GM21447 (cell line): Measurements from ENCODE around the gene RAD51B.

Experiments
- ATAC-seq: cut with Tn5 transposase; IDR thresholded peaks from one replicate; pipeline ENCODE4 v1.9.1; 2021; ENCODE audit not compliant: unreplicated experiment

The RAD51B gene

DNA sequence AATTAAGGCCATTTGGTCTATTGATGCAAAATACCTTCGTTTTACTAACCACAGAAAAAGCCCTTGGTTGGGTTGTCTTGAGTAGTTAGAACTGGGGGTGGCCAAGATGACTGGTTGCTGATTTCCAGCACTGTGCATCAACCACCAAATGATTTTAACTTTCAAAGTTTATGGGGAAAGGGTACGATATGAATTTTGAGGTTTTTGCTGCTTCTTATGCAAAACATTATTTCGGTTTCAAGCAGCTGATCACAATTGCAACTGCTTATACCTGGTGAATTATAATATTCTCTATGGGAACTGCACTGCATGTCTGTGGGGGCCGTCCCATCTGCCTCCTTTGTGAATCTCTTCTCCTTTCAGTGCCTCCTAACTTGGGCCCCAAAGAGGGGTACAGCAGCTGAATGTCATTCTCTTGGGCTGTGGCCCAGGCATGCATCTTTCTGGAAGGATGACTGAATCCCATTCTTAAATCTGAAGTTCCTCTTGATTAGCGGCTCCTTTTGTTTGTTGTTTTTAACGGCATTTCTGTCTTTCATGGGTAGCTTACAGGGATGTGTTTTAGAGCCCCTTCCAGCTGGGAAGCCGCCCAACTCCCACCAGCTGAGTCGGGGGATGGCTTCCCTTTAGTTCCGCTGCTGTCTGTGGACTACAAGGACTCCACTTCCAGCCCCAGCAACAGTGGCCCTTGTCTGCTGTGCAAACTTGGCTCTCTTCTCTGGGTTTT, 493.5 kb downstream of the RAD51B start:
- ATAC-seq: peak; percentile 96

DNA sequence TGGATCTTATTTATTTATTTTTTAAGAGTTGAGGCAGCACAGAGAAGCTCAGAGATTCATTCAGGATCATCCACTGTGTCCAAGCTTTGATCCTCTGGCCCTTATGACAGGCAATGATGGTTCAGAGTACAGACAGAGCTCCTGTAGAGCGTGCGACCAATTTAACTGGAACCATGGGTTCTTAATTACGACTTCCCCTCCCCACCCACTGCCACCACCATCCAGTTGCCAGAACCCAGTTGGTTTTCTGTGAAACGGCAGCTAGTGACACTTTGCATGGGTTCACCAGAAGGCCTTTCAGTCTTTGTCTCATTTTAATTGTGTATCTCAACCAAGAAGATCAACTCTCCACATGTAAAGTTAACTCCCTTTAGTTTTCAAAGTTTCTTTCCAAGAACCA, 495.1 kb downstream of the RAD51B start:
- ATAC-seq: no peak

DNA sequence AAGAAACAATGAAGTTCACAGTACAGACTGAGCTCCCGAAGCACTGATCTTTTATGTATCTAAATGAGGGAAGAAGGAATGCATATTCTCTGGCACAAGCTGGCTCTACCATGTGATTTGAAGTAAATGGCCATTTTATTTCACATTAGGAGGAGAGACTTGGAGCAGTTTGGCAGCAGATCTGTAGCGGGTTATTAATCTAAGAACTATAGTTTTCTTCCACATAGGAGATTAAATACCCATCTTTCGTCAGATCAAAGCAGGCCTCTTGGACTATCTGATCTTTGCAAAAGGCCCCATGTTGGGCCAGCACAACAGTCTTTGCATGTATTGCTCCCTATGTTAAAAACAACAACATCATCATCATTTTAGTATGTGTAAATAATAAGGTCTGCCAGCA, 495.5 kb downstream of the RAD51B start:
- ATAC-seq: no peak

DNA sequence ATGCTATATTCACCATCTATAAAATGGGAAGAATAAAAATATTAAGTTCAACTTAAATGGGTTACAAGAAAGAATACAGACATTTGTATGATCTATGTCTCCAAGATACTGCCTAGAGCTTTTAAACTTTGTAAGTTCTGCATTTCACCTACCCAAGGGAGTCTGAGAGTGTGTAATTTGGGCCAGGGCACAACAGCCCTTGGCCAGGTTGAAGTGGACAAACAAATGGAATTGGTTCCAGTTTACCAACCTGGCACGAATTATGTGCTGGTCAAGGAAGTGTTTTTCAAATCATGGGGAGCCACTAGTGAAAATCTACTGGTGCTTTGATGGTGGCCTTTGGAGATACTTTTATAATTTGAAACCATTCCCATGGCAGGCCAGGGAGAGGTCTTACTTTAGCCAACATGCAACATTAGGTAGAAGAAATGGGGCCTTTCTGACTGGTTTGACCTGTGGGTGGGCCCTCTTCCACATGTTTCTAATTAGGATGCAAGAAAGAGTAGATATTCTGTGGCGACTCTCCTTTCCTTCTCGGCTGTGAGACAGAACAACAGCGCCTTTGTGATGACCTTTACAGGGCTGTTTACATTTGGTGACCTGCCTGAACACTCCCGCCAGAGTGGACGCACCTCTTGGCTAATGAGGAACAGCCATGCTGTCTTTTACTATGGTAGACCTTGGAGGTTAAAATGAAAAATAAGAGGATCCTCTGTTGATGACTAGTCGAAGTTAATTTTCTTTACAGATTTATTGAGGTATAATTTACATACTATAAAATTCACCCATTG, 496.7 kb downstream of the RAD51B start:
- ATAC-seq: no peak

DNA sequence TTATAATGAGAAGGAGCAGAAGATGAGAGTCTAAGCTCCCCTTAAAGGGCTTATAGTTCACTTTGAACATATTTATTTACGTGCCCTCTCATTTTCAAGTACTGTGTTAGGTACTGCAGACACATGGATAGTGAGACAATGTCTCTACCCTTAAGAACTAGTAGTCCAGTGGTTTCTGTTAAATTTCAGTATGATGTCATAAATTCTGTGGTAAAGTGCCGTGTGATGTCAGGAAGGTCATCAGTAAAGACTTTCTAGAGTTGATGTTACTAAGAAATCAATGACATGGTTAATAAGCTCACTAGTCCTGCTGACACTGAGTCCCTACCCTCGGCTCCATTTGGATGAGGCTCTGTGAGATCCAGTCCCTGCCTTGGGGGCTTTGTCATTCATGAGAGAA, 497.7 kb downstream of the RAD51B start:
- ATAC-seq: no peak

DNA sequence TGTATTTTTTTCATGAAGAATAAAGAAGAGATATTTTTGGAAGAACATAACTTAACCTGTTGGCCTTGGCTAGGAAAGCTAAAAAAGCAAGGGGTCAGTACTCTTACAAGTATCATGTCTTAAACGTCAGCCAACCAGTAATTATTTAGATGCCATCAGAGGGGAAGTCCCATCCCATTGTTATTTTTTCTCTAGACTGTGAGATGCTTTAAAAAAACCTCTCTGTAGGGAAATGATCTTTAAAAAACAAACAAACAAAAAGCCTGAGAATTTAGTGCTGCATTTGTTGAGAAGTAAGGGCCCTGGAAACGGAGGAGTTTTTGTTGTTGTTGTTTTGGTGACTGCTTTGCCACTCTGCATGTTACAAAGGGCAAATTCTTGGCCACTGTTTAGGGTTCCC, 499.2 kb downstream of the RAD51B start:
- ATAC-seq: no peak

DNA sequence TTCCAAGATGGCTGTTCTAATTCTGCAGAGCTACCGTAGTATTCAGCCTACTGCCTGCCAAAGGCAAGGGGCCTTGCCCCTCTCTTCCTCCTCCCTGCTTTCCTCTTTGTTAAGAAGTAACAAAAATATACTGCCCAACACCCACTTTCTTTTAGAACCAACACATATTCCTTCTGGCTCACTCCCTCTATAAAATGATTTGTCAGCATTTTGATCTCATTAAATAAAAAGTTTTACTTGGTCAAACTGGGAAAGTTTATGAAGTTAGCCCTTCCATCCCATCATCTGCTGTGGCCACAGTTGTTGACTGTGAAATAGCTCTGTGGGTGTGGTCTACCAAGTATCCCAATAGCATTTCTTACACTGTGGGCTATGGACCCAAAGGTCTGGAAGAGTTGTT, 500.9 kb downstream of the RAD51B start:
- no peak for ATAC-seq

DNA sequence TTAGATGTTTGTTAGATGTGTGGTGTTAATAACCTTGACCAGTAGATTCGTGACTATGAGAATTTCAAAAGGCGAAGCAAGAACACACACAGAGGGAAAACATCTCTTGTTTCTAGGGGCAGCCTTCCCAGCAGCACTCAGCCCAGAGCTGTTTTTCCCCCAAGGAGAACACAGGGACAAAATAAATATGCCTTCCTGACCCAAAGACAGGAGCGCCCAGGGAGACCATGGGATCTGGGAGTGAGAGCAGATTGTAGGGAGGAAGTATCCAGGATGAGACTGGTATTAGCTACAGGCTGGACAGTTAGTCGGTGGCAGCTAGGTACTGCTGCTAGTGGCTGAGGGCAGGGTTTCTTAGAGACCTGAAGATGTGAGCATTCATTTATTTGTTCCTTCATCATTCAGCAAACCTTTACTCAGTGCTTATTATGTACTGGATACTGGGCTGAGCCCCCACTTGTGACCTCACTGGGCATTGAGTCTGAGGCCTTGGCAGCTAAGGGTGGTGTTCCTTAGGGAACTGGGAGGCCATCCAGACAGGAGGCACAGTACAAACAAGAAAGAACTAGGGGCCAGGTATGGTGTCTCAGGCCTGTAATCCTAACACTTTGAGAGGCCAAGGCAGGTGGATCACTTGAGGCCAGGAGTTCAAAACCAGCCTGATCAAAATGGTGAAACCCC, 503.5 kb downstream of the RAD51B start:
- ATAC-seq: no peak

DNA sequence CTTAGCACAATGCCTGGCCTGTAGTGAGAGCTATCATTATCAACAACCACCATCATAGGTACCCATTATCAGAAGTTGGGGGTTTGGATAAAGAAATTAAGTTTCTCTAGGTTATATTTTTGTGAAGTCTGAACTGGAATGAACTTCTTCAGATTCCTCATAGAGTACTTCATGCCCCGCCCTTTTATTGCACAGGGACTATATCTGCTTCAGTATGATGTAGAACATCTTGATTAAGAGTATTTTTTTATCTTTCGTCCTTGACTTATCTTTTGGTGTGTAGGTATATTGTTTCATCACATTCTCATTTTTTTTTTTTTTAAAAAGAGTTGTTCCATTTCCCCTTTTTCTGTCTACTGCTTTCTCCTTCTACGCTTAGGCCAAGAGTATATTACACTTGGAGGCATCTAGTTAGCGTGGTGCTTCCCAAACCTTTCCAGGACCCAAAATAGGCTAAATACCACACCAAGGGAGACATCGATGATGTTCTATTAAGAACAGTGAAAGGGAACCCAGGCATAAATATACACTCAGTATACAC, 505.8 kb downstream of the RAD51B start:
- ATAC-seq: no peak

DNA sequence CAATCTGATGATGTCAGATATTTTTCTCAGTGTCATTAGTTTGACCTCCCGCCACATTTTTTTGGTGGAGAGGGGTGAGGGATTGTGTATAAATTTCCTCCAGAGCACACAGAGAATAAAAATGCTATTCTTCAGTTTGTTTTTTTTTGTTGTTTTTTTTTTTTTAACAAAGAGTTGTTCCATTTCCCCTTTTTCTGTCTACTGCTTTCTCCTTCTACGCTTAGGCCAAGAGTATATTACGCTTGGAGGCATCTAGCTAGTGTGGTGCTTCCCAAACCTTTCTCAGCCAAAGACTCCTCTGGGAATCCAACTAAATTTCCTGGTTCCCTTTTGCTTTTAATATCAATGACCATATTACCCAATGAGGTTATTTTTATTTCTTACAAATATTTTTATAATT, 507.7 kb downstream of the RAD51B start:
- ATAC-seq: no peak

DNA sequence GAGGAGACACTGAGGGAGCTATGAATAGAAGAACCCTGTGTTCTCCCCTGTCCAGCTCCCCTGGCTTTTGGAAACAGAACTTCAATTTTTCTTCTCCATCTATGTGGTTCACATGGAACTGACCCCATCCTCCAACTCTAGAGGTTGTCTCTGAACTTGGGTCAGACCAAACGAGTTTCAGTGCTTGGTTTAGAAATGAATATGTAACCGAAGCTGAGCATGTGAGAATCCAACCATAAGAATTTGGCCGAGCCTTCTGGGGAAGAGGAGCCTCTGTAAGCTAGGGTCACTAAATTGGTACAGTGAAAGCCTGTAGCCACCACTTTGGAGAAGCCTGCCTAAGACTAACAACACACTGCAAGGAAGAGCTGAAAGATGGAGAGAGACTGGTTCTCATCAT, 508.9 kb downstream of the RAD51B start:
- no peak for ATAC-seq

DNA sequence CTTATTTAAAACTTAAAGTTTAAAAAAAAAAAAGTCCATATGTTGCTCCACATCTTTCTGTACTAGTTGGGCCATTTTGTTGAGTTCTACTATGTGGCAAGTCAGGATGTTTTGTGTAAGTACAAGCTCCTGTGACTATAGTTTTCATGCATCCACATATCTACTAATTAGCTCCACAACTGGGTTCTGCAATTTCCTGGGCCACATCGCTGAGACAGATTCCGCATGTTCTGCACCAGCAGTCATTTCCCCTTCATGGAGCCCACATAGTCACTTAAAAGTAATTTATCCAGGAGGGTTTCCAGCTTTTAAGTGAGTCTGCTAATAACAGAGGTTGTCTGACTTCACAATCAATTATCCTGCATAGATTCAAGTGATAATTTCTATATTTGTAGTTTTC, 511.8 kb downstream of the RAD51B start:
- ATAC-seq: no peak

DNA sequence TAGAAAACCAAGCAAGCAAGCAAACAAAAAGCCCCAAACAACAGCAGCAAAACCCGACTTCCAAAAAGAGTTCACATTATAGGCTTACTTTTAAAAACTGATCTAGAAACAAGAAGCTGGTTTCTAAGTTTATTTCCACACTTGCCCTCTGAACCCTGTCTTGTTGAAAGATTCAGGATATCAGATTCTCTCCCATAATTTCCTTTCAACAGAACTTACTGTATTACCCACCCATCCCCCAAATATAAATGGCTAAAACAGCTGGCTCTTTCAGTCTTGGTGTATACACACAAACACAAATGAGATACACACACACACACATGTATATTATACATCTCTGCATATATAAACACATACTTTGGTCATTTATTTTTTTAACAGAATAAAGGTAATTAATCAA, 512.4 kb downstream of the RAD51B start:
- ATAC-seq: no peak

DNA sequence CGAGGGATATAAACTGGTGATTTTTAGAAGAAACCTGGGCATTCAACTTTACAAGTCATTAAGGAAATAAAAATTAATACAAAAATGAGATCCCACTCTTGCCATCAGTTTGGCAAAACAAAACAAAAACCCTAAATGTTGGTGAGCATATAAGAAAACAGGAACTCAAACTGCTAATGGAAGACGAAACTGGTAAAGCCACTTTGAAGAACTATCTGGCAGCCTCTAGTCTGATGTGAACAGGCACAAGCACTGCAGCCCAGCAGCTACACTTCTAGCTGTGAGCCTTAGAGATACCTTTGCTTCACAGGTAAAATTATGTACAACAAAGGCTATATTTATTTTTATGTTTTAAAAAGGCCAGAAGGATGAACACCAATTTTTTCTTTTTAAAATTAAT, 513.7 kb downstream of the RAD51B start:
- no peak for ATAC-seq

DNA sequence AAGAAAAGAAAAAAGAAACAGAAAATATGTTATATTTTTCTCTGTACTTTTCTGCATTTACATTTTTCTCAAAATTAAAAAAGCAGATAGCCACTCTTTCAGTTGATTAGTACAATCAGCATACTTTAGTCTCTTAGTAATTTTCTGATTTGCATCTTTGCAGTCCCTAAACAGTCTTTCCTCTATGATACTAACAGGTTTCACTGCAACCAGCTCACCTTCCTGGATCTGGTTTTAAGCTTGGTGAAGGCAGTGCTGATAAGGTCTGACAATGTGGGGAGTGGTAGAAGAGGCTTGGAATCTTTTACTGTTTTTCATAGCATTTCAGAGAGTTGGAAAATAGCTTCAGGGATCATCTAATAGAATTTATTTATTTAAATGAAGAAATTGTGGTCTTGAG, 515.7 kb downstream of the RAD51B start:
- no peak for ATAC-seq

DNA sequence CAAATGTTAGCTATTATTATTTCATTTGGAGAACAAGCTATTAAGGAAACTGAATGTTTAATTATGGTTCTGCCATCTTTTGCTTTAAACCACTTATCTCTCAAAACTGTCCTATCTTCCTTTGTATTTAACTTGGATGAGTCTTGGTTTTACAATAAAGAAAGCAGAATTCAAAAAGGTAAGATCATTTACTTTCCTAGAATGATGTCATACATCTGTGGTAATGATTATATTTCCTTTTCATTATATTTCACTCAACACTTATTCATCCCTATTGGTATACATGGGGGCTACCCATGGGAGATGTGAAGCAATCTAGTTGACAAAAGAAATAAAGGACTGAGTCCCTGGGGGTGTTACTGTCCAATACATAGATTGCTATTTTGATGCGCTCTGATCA, 516.6 kb downstream of the RAD51B start:
- no peak for ATAC-seq

DNA sequence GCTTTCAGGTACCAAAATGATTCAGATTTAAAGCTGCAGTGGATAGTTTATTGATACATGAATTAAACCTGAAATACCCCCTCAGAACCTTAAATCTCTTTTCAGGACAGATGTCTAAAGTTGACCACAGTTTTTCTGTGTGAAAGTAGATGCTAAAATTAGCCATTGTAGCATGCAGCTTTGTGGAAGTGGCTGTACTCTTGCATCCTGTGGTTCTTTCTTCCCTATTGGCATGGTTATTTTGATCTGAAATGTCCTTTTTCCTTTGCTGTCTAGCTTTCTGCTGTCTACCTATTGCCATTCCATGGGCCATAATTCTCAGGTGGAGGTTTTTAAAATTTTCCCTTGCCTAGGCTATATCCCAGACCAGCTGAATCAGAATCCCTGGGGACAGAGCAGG, 517.7 kb downstream of the RAD51B start:
- ATAC-seq: no peak

DNA sequence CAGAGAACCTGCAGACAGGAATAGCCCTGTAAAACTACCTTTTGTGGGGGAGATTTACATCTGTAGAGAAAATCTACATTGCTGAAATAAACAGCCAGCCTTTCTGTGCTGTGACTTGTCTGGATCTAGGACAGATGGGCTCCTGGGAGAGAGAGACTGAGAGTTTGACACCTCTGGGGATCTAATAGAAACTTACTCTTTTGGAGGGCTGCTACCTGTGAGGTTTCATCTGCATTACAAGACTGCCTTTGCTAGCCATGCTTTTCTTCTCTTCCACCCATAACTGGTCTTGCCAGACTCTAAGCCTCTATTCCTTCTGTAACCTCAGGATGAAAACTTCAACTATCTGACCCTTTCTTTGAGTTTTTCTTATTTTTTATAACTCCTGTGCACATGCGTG, 520.7 kb downstream of the RAD51B start:
- no peak for ATAC-seq

DNA sequence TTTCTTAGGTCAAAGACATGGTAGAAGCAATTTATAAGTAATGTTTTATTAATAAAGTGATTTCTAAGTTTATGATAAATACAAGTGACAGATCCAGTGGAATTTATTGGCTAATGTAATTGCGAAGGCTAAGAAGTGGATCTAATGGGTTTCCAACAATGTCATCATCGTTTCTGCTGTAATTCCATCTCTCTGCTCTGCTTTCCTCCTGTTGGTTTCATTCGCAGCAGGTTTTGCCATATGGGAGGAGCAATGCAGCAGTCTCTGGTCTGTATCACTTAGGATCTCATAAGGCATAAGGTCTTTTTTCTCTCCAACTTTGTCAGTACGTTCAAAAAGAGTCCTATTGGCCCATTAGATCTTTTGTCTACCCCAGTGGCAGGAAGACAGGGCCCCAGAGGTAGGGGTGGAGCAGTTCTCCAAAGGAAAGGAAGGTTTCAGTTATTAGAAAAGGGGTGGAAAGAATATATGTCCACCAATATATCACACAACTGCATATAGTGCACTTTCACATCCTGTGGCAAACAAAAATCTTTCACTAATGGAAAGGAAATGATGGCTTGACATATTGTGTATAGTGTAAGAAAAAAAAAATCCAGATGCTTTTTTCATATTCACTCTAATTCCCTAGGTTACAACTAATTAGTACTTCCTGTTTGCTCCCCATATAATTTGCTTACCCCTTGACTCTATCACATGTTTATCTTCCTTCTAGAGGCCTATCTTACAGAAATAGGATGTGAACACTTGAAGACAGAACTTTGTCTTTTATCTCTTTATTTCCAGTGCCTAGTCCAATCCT, 522.0 kb downstream of the RAD51B start:
- peak; percentile 69 for ATAC-seq

DNA sequence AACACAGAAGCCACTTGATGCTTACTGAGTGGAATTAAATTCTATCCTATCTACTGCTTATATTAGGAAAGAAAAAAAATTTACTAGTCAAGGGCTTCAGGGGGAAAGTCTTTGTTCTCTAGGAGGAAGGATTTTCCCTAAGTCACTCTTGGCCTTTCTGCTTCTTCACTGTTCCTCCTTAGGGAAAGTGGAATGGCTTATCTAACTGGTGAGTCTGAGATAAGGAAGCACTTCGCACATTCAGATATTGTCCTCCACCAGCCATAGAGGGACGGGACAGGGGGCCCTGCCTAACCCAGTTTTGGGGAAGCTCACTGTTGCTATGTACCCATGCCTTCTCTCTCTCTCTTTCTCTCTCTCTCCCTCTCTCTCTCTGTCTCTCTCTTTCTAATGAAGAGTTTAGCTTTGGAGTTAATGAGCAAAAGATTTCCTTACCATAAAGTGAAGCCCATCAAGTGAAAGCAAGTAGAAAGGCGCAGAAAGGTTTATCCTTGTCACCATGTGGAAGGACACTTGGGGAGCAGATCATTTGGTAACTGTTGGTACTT, 522.7 kb downstream of the RAD51B start:
- no peak for ATAC-seq
